GM21737 (cell line): ENCODE results near the gene MMS19.
"Not testable (repeated sequence)": the region's sequence is repeated elsewhere in the genome, so short reads cannot be mapped to it uniquely, and the experiment has no call there.

Experiments
- ATAC-seq: cut with Tn5 transposase; IDR thresholded peaks from one replicate; pipeline ENCODE4 v1.9.1; 2021; ENCODE audit warnings: mild to moderate bottlenecking, moderate library complexity; ENCODE audit not compliant: unreplicated experiment

The MMS19 gene

GRCh38 chr10:97498076-97498840 is at the start of gene MMS19:
Gene MMS19, minus strand, starts transcription at chr10:97498422. Its CDS starts 38 bp downstream, at chr10:97498384.
- ATAC-seq = peak; percentile 92

GRCh38 chr10:97547962-97548361 is 49.7 kb upstream of the MMS19 start:
- no peak for ATAC-seq

GRCh38 chr10:97547271-97547600 is 49.0 kb upstream of the MMS19 start:
- ATAC-seq = no peak

- no peak for ATAC-seq
Observed at GRCh38 chr10:97546456-97547270, 48.4 kb upstream of the MMS19 start.

- ATAC-seq = no peak
Observed at GRCh38 chr10:97543025-97543546, 44.9 kb upstream of the MMS19 start.

GRCh38 chr10:97542169-97543024 is 44.2 kb upstream of the MMS19 start:
- no peak for ATAC-seq

GRCh38 chr10:97540669-97541500 is 42.7 kb upstream of the MMS19 start:
- no peak for ATAC-seq

GRCh38 chr10:97539523-97540200 is 41.4 kb upstream of the MMS19 start:
- ATAC-seq = no peak

GRCh38 chr10:97538839-97539238 is 40.6 kb upstream of the MMS19 start:
- ATAC-seq = no peak

GRCh38 chr10:97538411-97538810 is 40.2 kb upstream of the MMS19 start:
- ATAC-seq = no peak

- no peak for ATAC-seq
Observed at GRCh38 chr10:97537186-97537869, 39.1 kb upstream of the MMS19 start.

GRCh38 chr10:97534746-97535367 is 36.6 kb upstream of the MMS19 start:
- ATAC-seq = no peak

- ATAC-seq = no peak
Observed at GRCh38 chr10:97533888-97534287, 35.7 kb upstream of the MMS19 start.

- no peak for ATAC-seq
Observed at GRCh38 chr10:97532935-97533671, 34.9 kb upstream of the MMS19 start.

- no peak for ATAC-seq
Observed at GRCh38 chr10:97531401-97531986, 33.3 kb upstream of the MMS19 start.

- no peak for ATAC-seq
Observed at GRCh38 chr10:97529685-97530465, 31.7 kb upstream of the MMS19 start.

- ATAC-seq = not testable (repeated sequence)
Observed at GRCh38 chr10:97528876-97529275, 30.7 kb upstream of the MMS19 start.
